Measurements from ENCODE around the gene S1PR4. TPM values are rescaled to one million over a fixed set of nuclear protein-coding genes. Genes with fewer than 3 reads are reported as not detected.

S1PR4 gene
- total and polyA plus RNA-seq, 9 of the 15 experiments (the other 6 are each of a cell fraction or from before 2014, with no cell fraction given), result 0.27 TPM; not detected in 8

DNA sequence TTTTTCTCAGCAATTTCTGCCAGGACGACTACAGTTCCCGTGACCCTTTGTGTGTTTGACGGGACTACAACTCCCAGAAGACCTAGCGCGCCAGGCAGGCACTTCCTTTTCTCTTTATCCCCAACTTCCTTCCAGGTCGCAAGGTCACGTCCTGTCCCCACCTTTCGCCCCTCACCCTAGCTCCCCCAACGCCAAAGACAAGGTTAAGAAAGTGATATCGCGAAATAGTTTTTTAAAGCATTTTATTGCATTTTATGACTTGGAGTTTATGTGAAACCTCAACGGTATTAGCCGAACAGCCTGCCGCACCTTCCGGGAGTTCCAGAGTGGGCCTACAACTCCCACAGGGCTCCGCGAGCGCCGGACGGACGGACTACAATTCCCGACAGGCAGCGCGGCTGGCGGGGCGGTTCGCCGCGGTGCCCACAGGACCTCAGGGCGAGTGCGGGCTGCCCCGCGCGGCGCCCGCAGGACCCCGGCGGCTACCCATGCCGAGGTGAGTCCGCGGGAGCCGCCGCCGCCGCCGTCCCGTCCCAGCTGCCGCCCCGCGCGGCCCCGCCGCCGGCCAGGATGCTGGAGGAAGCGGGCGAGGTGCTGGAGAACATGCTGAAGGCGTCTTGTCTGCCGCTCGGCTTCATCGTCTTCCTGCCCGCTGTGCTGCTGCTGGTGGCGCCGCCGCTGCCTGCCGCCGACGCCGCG, 7.0 kb downstream of the S1PR4 start, which contains the start of gene NCLN (continued):
- TF ChIP-seq, protein P1, sequence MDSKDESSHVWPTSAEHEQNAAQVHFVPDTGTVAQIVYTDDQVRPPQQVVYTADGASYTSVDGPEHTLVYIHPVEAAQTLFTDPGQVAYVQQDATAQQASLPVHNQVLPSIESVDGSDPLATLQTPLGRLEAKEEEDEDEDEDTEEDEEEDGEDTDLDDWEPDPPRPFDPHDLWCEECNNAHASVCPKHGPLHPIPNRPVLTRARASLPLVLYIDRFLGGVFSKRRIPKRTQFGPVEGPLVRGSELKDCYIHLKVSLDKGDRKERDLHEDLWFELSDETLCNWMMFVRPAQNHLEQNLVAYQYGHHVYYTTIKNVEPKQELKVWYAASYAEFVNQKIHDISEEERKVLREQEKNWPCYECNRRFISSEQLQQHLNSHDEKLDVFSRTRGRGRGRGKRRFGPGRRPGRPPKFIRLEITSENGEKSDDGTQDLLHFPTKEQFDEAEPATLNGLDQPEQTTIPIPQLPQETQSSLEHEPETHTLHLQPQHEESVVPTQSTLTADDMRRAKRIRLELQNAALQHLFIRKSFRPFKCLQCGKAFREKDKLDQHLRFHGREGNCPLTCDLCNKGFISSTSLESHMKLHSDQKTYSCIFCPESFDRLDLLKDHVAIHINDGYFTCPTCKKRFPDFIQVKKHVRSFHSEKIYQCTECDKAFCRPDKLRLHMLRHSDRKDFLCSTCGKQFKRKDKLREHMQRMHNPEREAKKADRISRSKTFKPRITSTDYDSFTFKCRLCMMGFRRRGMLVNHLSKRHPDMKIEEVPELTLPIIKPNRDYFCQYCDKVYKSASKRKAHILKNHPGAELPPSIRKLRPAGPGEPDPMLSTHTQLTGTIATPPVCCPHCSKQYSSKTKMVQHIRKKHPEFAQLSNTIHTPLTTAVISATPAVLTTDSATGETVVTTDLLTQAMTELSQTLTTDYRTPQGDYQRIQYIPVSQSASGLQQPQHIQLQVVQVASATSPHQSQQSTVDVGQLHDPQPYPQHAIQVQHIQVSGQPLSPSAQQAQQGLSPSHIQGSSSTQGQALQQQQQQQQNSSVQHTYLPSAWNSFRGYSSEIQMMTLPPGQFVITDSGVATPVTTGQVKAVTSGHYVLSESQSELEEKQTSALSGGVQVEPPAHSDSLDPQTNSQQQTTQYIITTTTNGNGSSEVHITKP (IDR thresholded peaks at IDR 0.05; ENCODE audit: partially characterized antibody), result no peak
- TF ChIP-seq ZBTB17 (CRISPR knock-in tag; IDR thresholded peaks at IDR 0.05) (no peak), ZSCAN29 (IDR thresholded peaks at IDR 0.05) (no peak), DMBX1 (CRISPR knock-in tag; IDR thresholded peaks at IDR 0.05; ENCODE audit: borderline replicate concordance) (no peak), SREBF2 (CRISPR knock-in tag; IDR thresholded peaks at IDR 0.05) (no peak), POLR2G (IDR thresholded peaks at IDR 0.05; ENCODE audit: low read depth, low read length) (peak; percentile 79), NR2F6 (CRISPR knock-in tag; IDR thresholded peaks at IDR 0.05) (no peak), SIX5 (IDR thresholded peaks at IDR 0.05; ENCODE audit: borderline replicate concordance in 1 of 2, insufficient read depth in 1 of 2, low read depth in 1 of 2, low read length in 2 of 2) (peak; percentile 75 to 90), CHCHD3 (CRISPR knock-in tag; IDR thresholded peaks at IDR 0.05) (no peak), NCOA2 (IDR thresholded peaks at IDR 0.05; ENCODE audit: partially characterized antibody in 2 of 2) (peak in 1 of 2 experiments; percentile 95), ZNF184 (CRISPR knock-in tag; IDR thresholded peaks at IDR 0.05) (no peak), KAT7 (CRISPR knock-in tag; IDR thresholded peaks at IDR 0.05; ENCODE audit: borderline replicate concordance) (peak; percentile 55; the same call in 1 of the 2 replicates), FOXJ2 (tag; IDR thresholded peaks at IDR 0.05) (peak; percentile 17; the same call in 1 of the 2 replicates), NFE2L1 (tag; IDR thresholded peaks at IDR 0.05; ENCODE audit: borderline replicate concordance, low read depth) (no peak)
- TF ChIP-seq, protein P2, sequence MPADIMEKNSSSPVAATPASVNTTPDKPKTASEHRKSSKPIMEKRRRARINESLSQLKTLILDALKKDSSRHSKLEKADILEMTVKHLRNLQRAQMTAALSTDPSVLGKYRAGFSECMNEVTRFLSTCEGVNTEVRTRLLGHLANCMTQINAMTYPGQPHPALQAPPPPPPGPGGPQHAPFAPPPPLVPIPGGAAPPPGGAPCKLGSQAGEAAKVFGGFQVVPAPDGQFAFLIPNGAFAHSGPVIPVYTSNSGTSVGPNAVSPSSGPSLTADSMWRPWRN (IDR thresholded peaks at IDR 0.05; ENCODE audit: low read depth), result no peak
- TF ChIP-seq, protein P3, sequence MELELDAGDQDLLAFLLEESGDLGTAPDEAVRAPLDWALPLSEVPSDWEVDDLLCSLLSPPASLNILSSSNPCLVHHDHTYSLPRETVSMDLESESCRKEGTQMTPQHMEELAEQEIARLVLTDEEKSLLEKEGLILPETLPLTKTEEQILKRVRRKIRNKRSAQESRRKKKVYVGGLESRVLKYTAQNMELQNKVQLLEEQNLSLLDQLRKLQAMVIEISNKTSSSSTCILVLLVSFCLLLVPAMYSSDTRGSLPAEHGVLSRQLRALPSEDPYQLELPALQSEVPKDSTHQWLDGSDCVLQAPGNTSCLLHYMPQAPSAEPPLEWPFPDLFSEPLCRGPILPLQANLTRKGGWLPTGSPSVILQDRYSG (tag; conservative IDR thresholded peaks at IDR 0.05; ENCODE audit: low read depth), result no peak
- TF ChIP-seq, protein P4, sequence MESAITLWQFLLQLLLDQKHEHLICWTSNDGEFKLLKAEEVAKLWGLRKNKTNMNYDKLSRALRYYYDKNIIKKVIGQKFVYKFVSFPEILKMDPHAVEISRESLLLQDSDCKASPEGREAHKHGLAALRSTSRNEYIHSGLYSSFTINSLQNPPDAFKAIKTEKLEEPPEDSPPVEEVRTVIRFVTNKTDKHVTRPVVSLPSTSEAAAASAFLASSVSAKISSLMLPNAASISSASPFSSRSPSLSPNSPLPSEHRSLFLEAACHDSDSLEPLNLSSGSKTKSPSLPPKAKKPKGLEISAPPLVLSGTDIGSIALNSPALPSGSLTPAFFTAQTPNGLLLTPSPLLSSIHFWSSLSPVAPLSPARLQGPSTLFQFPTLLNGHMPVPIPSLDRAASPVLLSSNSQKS (CRISPR knock-in tag; IDR thresholded peaks at IDR 0.05), result no peak
- TF ChIP-seq, protein P5, sequence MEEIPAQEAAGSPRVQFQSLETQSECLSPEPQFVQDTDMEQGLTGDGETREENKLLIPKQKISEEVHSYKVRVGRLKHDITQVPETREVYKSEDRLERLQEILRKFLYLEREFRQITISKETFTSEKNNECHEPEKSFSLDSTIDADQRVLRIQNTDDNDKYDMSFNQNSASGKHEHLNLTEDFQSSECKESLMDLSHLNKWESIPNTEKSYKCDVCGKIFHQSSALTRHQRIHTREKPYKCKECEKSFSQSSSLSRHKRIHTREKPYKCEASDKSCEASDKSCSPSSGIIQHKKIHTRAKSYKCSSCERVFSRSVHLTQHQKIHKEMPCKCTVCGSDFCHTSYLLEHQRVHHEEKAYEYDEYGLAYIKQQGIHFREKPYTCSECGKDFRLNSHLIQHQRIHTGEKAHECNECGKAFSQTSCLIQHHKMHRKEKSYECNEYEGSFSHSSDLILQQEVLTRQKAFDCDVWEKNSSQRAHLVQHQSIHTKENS (CRISPR knock-in tag; IDR thresholded peaks at IDR 0.05), result no peak

Data from K562 (cell line).